Choroid plexus epithelial cell (primary cell): ENCODE measurements around the gene PGBD4.

Experiments
- DNase-seq: peaks from one replicate; pipeline ENCODE4 v3.0.0-alpha.2; 2010; ENCODE audit warnings: low read depth
- H3K4me3 ChIP-seq: 2 replicates; pipeline ENCODE4 v1.5.1; 2011; ENCODE audit warnings: low read depth, mild to moderate bottlenecking, control low read depth, low read length, moderate library complexity
- CTCF ChIP-seq: conservative IDR thresholded peaks from 2 replicates; pipeline ENCODE4 v1.5.1; 2011; ENCODE audit warnings: low read depth, mild to moderate bottlenecking, control low read depth, inconsistent platforms, low read length, moderate library complexity

The PGBD4 gene

GRCh38 chr15:34101366-34102174 is at the start of gene PGBD4, which contains the start of gene EMC7:
Gene PGBD4 (plus strand): TSS chr15:34102083. CDS start chr15:34102532, 449 bp downstream.
Gene EMC7 (minus strand): TSS chr15:34101862. CDS start chr15:34101839, 23 bp downstream.
- no peak for TF ChIP-seq CTCF
- DNase-seq, result peak; percentile 100

GRCh38 chr15:34054081-34054707 is 47.7 kb upstream of the PGBD4 start:
- no peak for TF ChIP-seq CTCF
- DNase-seq, result no peak
- no peak overlapping the region for H3K4me3 ChIP-seq

More at GRCh38 chr15:34101366-34102174, at the start of gene PGBD4, which contains the start of gene EMC7:
- peak within 1 kb of the TSS; percentile 99 for H3K4me3 ChIP-seq

GRCh38 chr15:34055868-34056595 is 45.9 kb upstream of the PGBD4 start:
- peak; percentile 82 for DNase-seq
- no peak overlapping the region for H3K4me3 ChIP-seq
- no peak for TF ChIP-seq CTCF

- no peak for DNase-seq
- TF ChIP-seq CTCF, result no peak
- H3K4me3 ChIP-seq, result no peak overlapping the region
These were observed 45.0 kb upstream of the PGBD4 start for GRCh38 chr15:34056911-34057310.

- DNase-seq, result no peak
- no peak overlapping the region for H3K4me3 ChIP-seq
- no peak for TF ChIP-seq CTCF
These were observed 42.4 kb upstream of the PGBD4 start for GRCh38 chr15:34059476-34059875.

- no peak overlapping the region for H3K4me3 ChIP-seq
- DNase-seq, result no peak
- TF ChIP-seq CTCF, result no peak
These were observed 41.9 kb upstream of the PGBD4 start for GRCh38 chr15:34059946-34060345.
